NCI-H1930 (cell line): ENCODE data around the gene PNPLA2.
A peak's percentile ranks its signal among the peaks of the same experiment; 100 is the strongest.

Experiments used
- DNase-seq, 2 experiments: peaks; one replicate each; lab custom pipeline; 2025; lab: John Stamatoyannopoulos, UW

PNPLA2 gene

DNA sequence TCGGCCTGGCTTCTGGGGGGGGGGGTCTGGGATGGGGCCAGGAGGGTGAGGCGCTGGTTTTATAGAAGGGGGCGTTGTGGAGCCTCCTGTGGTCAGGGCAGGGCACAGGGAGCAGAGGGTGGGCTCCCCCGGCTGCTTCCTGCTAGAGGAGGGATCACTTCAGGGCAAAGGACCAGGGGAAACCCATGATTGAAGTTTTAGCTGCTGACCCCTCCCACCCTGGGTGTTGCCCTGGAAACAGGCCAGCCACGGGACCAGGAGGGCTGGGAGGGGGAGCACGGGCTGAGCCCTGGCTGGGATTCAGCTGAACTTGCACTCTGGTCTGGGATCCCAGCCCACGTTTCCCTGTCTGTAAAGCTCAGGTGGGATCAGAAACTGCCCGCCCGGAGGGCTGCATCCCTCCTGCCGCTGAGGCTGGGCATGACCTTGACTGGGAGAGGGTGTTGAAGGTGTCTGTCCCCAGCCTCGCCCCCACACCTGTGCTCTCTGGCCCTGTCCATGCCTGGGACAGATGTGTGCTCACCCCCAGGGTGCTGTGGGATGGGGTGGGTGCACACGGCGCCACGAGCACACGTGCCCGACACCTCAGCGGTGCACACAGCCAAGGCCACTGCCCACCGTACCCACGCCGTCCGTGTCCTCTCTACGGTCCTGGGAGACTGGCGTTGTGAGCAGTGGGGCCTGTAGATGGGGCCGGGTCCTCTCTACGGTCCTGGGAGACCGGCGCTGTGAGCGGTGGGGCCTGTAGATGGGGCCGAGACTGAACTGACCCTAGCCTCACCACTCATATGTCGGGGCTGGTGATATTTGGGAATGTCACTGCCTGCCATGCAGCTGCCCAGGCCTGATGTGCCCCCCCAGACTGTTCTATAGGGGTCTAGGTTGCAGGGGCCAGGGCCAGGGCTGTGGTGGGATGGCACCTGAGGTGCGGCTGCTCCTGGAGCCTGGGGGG, 26.3 kb downstream of the PNPLA2 start:
- DNase-seq = no peak

GRCh38 chr11:845872-846495, 27.3 kb downstream of the PNPLA2 start:
- DNase-seq = no peak

DNA sequence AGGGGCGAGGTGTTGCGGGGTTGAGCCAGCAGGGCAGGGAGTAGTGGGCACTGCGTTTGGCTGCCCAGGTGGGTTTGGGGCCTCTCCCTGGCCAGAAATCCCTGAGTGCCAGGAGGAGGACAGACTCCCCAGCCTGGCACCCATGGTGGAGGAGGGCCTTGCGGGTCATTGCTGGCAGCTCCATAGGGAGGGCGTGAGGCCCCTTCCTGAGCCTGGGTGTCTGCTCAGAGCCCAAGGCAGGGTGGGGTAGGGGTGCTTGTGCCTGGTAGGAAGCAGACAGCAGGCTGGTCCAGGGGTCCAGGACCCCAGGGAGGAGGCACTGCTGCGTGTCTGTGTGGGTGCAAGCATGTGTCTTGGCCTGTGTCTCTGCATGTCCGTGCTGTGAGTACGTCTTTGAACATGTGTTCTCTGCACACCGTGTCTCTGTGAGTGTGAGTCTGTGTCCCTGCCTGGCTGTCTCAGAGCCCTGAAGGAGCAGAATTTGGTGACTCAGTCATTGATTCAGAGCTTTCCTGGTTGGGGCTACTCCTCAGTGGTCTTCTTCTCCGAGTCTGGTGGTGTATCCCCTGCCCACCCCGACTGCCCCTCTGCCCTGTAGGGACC, 27.9 kb downstream of the PNPLA2 start:
- DNase-seq = no peak

DNA sequence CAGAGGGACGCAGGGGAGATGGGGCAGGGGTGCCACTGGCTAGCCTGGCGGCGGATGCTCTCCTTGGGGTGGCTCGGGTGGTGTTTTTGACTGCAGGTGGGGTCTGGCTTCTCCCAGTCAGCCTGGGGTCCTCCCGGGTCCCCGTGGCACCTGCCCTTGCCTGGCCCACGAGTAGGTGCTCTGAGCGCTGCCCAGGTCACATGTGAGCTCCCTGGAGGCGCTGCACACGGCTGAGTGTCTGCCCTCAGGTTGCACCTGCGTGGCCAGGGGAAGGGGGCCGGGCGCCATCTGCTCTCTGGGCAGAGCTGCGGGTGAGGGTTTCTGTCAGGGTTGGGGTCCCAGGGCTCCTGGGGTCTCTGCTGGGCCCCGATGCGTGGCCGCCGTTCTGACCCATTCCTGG, 29.2 kb downstream of the PNPLA2 start:
- DNase-seq = no peak

- peak in 1 of 2 experiments; percentile 36 for DNase-seq
Measured at GRCh38 chr11:848380-848931, 29.7 kb downstream of the PNPLA2 start.

DNA sequence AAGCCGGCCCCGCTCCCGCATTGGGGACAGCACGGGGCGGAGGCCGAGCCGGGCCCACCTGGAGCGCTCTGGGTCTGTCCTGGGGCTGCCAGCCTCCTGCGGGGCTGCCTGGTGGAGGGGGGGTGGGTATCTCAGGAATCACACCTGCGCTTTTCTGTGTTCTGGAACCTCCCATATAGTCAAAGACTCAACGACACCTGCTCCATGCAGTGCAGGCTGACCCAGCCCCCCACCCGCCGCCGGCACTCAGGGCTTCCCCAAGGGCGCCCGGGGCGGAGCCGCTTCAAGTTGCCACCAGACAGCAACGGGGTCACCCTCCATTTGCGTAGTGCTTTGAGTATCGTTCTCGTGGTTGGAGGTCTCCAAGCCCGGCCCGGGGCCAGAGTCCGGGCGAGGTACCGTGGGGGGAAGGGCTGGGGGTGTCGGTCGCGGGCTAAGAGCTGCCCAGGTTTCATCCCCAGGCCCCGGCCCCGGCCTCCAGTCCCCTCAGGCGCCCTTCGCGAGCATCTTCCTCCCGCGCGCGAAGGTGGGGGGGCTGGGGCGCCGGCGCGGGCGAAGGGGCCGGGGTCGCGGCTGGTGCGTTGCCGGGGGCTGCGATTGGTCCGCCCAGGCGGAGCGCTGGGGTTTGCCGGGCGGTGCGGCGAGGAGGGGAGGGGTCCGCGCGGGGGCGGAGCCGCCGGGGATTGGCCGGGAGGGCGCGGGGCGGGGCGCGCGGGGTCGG, 30.6 kb downstream of the PNPLA2 start:
- peak; percentile 63 to 78 for DNase-seq

- DNase-seq = peak; percentile 53 to 70
Measured at GRCh38 chr11:849951-850774, 31.4 kb downstream of the PNPLA2 start.

DNA sequence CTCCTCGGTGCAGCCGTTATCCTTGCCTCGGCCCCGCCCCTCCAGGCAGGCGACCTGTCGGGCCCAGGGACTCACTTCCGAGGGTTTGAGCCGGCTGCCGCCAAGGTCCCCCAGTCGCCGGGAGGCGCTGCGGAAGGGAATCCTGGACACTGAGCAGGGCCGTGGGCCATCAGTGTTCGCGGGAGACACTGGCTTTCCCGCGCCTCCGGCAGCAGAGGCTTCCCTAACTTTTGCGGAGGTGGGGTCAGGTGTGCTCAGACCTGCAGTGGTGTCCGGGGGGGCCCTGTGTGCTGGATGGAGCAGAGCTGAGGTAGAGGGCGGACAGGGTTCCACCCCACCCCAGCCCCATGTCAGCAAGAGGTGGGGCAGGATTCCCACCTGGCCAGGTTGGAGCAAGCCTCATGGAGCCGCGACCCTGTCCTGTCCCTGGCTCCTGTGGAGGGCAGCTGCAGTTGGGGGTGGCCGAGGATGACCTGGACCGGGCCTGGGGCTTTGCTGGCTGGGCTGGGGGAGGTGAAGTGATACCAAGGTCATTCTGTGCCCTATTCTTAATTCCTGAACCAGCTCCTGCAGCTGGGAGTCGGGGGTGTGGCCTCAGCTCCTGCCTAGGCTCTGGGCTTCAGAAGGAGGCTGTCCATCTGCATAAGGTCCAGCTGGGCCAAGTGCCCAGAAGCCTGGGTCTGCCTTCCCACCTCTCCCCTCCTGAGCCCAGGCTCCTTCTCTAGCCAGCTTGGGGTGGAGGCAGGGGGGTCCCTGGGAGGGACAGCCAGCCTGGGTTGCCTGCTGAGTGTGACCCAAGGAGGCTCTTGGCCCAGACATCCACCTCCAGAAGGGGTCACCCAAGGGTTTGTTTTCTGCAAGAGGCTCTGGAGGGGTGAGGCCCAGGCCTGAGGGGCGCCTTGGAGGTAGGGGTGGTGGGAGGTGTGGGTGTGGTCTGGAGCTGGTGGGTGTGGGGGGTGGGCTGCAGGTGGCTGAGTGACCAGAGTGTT, 32.4 kb downstream of the PNPLA2 start:
- peak in 1 of 2 experiments; percentile 30 for DNase-seq

- no peak for DNase-seq
Measured at GRCh38 chr11:852762-853161, 34.0 kb downstream of the PNPLA2 start.

DNA sequence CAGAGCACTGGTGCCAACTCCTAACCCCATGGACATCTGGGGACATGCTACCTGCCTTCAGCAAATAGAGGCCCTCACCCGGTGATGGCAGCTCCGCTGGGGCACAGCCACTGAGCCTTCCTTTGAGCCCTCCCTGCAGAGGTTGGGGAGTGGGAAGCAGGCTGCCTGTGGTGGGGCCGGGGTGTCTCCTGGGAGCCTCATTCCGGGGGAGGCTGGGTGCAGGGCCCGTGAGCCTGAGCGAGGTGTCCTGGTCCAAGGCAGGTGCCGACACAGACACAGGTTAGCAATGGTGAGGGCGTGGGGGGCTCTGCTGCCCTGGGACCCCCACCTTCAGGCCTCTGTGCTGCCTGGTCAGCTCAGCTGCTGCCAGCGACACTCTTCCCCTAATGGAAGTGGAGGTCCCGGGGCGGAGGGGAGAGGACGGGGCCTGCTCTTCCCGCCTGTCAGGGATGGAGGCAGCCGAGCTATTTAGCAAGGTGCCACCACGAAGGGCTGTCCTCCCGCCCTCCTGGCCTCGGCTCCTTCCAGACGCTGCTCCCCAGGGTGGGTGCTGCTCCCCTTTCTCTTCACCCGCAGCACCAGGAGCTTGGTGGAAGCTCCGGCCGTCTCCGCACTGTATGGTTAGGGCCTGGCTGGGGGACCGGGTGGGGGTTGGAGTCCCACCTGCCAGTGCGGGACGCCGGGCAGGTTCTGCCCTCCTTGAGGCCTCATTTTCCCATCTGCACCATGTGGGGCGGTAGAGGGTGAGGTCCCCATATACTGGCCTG, 35.2 kb downstream of the PNPLA2 start:
- DNase-seq = no peak

DNA sequence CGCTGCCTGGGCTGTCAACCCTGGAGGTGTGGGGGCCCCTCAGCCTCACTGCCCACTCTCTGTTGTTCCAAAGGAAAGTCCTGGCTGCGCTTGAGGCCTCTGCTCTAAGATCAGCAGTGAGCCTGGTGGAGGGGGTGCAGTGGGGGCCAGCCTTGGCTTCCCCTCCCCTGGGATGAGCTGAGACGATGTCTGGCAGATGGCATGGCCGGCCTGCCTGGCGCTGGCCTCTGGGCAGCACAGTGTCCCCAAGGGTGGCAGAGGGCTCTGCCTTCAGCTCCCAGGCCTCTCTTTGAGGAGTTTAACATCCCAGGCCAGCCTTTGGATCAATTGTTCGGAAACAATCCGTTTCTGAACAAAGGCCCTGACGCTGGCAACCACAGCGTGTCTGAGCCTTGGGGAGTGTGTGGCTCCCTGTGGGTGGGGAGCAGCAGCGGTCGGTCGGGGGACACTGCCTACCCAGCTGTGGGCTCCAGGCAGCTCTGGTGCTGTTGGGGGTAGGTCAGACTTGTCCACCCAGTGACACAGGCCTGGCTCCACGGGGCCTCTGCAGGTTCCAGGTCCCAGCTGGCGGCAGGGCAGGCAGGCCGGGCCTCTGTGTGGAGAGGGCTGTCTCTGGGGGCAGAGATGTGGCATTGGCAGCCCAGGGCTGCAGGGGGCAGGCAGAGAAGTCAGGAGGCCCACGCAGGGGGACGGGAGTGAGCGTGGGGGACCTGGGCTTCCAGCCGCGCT, 36.1 kb downstream of the PNPLA2 start:
- no peak for DNase-seq

DNA sequence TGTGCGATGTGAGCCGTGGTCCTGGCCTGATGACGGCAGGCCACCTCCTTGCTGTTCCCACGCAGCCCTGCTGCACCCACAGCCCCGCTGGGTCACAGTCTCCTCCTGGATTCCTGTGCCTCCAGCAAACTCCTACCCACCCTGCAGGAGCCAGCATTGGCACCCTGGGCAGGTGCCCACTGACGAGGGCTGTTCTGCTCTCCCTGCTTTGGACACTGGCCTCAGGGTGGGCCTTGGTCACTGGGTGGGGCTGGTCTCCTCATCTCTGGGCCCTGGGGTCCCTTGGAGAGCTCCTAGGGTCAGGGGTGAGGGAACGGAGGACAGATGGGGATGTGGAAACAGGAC, 36.6 kb downstream of the PNPLA2 start:
- no peak for DNase-seq

- no peak for DNase-seq
Measured at GRCh38 chr11:855796-856195, 37.1 kb downstream of the PNPLA2 start.

DNA sequence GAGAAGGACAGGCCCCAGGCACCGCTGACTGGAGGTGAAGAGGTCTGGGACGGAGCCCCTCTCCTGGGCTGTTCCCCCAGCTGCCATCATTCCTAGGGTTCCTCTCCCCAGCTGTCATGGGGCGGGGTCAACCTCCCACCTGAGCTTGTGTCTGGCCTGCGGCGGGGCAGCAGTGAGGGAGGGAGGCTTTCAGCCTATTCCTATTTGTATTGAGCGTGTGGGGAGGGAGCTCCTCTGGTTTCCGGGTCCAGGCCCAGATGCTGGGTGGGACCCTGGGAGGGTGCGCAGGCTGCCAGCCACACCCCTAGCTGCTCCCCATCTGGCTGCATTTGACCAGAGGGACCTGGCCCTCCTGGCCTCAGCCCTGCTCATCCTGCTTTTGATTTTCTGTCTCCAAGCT, 37.7 kb downstream of the PNPLA2 start:
- DNase-seq = no peak

- DNase-seq = no peak
Measured at GRCh38 chr11:858053-858761, 39.5 kb downstream of the PNPLA2 start.

- DNase-seq = no peak
Measured at GRCh38 chr11:858762-859339, 40.1 kb downstream of the PNPLA2 start.

- no peak for DNase-seq
Measured at GRCh38 chr11:859394-860131, 40.8 kb downstream of the PNPLA2 start.
